ENCODE data around the gene DAO.

DNA sequence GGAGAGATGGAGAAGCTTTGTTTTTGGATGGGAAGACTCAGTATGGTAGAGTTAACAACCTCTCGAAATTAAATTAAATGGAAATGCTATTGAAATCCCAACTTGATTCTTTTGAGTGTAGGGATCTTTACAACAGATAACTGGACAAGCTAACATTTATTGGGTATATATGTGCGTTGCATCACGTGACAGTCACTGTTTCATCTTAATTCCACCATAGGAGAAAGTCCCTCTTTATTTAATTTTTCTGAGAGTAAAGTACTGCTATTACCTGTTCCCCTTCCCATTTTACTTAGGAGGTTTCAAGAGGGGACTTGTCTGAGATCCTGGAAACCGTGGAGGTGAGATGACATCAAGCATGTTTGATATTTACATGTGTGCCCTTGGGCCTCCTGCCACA, 11.1 kb upstream of the DAO start:
- no peak for TF ChIP-seq POLR2A (IDR thresholded peaks at IDR 0.05)
- TF ChIP-seq, protein P1, sequence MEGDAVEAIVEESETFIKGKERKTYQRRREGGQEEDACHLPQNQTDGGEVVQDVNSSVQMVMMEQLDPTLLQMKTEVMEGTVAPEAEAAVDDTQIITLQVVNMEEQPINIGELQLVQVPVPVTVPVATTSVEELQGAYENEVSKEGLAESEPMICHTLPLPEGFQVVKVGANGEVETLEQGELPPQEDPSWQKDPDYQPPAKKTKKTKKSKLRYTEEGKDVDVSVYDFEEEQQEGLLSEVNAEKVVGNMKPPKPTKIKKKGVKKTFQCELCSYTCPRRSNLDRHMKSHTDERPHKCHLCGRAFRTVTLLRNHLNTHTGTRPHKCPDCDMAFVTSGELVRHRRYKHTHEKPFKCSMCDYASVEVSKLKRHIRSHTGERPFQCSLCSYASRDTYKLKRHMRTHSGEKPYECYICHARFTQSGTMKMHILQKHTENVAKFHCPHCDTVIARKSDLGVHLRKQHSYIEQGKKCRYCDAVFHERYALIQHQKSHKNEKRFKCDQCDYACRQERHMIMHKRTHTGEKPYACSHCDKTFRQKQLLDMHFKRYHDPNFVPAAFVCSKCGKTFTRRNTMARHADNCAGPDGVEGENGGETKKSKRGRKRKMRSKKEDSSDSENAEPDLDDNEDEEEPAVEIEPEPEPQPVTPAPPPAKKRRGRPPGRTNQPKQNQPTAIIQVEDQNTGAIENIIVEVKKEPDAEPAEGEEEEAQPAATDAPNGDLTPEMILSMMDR (IDR thresholded peaks at IDR 0.05), result no peak
- no peak for TF ChIP-seq POLR2AphosphoS5 (IDR thresholded peaks at IDR 0.05)

Data from breast epithelium (tissue), 3 donors.